K562 (cell line): ENCODE measurements around the gene CTCF. TPM values are rescaled to one million over a fixed set of nuclear protein-coding genes. Genes with fewer than 3 reads are reported as not detected.

Experiments used
- AFF4 ChIP-seq: sonication (generic); formaldehyde crosslinking; IDR thresholded peaks from 2 replicates; pipeline ENCODE4 v1.8.0; 2023; ENCODE audit warnings: mild to moderate bottlenecking, missing genetic modification reagents
- ERF ChIP-seq: fragments of 450-650 bp; formaldehyde crosslinking; IDR thresholded peaks from 2 replicates; pipeline ENCODE4 v1.4.0; 2020; ENCODE audit warnings: mild to moderate bottlenecking, mixed read lengths
- ESRRB ChIP-seq: fragments of 250-450 bp; sonication (Bioruptor Pico); IDR thresholded peaks from 2 replicates; pipeline ENCODE4 v1.5.0; 2020; ENCODE audit warnings: mild to moderate bottlenecking, moderate library complexity, borderline replicate concordance
- ILK ChIP-seq: fragments of 450-650 bp; IDR thresholded peaks from 2 replicates; pipeline ENCODE4 v1.6.1; 2016; ENCODE audit warnings: missing genetic modification characterization, low read depth, mild to moderate bottlenecking, missing compliant biosample characterization, moderate library complexity, borderline replicate concordance
- MXD1 ChIP-seq: fragments of 250-450 bp; sonication (Bioruptor Pico); IDR thresholded peaks from 2 replicates; pipeline ENCODE4 v1.8.0; 2021; ENCODE audit warnings: borderline replicate concordance, mild to moderate bottlenecking, moderate library complexity; ENCODE audit not compliant: poor library complexity, severe bottlenecking
- NCOA4 ChIP-seq: fragments of 450-650 bp; IDR thresholded peaks from 2 replicates; pipeline ENCODE4 v1.6.1; 2018; ENCODE audit warnings: mild to moderate bottlenecking; ENCODE audit not compliant: partially characterized antibody
- NR2C1 ChIP-seq, 2 experiments: fragments of 450-650 bp; IDR thresholded peaks; 2 replicates each; pipeline ENCODE4 v1.6.1; 2017; ENCODE audit warnings: mild to moderate bottlenecking in 2 of 2, antibody characterized with exemption in 1 of 2, inconsistent platforms in 1 of 2, missing compliant biosample characterization in 1 of 2, missing genetic modification characterization in 1 of 2
- RFX1 ChIP-seq: fragments of 450-650 bp; IDR thresholded peaks from 2 replicates; pipeline ENCODE4 v1.6.1; 2016; ENCODE audit warnings: mild to moderate bottlenecking, moderate library complexity
- SOX6 ChIP-seq: fragments of 450-650 bp; IDR thresholded peaks from 2 replicates; pipeline ENCODE4 v1.6.1; 2014; ENCODE audit warnings: mild to moderate bottlenecking
- STAT5A ChIP-seq: IDR thresholded peaks from 2 replicates; pipeline ENCODE4 v1.6.1; 2012; ENCODE audit warnings: low read length, inconsistent platforms, borderline replicate concordance
- USF1 ChIP-seq: sonication (generic); formaldehyde crosslinking; IDR thresholded peaks from 2 replicates; pipeline ENCODE4 v1.9.0; 2022; ENCODE audit warnings: mild to moderate bottlenecking, missing genetic modification reagents
- YBX1 ChIP-seq: fragments of 450-650 bp; IDR thresholded peaks from 2 replicates; pipeline ENCODE4 v1.7.1; 2016; ENCODE audit warnings: mild to moderate bottlenecking
- ZBTB26 ChIP-seq: fragments of 450-650 bp; formaldehyde crosslinking; IDR thresholded peaks from 2 replicates; pipeline ENCODE4 v1.4.0; 2022; ENCODE audit warnings: missing genetic modification characterization
- ZC3H8 ChIP-seq: fragments of 450-650 bp; IDR thresholded peaks from 2 replicates; pipeline ENCODE4 v1.6.1; 2017
- ZMIZ1 ChIP-seq, 2 experiments: fragments of 150-350 bp in 1 of 2; IDR thresholded peaks; 2 replicates each; pipeline ENCODE4 v1.6.1; 2012 to 2016; ENCODE audit warnings: low read depth in 2 of 2, low read length in 2 of 2, mild to moderate bottlenecking in 1 of 2, moderate library complexity in 1 of 2
- ZNF263 ChIP-seq: sonication (generic); formaldehyde crosslinking; IDR thresholded peaks from 2 replicates; pipeline ENCODE4 v1.8.0; 2022; ENCODE audit warnings: mild to moderate bottlenecking, missing genetic modification reagents, borderline replicate concordance
- polyA plus RNA-seq, 8 experiments: library from polyadenylated mRNA; depleted of rRNA in 4 of 8; stranded (reverse) in 5 of 8; unstranded in 3 of 8; fragments of >200 nt; fragmentation: Nextera tagmentation in 2 of 8; fragmentation: Illumina TruSeq in 1 of 8; extraction: Ambion mirVana in 2 of 8; extraction: Trizol in 1 of 8; gene quantifications; 2 replicates each; pipeline versions ENCODE4 v1.2.1 to v1.2.3, GENCODE V29; 2011 to 2014; ENCODE audit warnings: inconsistent platforms in 1 of 8, missing spikeins in 1 of 8
- total RNA-seq, 7 experiments: library from RNA; depleted of rRNA in 6 of 7; stranded (reverse); fragments of >200 nt in 6 of 7; fragmentation: Illumina TruSeq in 2 of 7; extraction: Trizol in 2 of 7; gene quantifications; 2 replicates each; pipeline versions ENCODE4 v1.2.1 to v1.2.3, GENCODE V29; 2011 to 2021; ENCODE audit warnings: low replicate concordance in 1 of 7

Gene CTCF
- total and polyA plus RNA-seq, 9 of the 15 experiments (the other 6 are each of a cell fraction or from before 2014, with no cell fraction given), result 7.8 to 49.2 (median 33.9) TPM

- TF ChIP-seq AFF4 (peak; percentile 62; the same call in 1 of the 2 replicates), ZBTB26 (CRISPR knock-in tag) (no peak), ESRRB (CRISPR knock-in tag) (no peak), ERF (CRISPR knock-in tag) (no peak), YBX1 (no peak), STAT5A (no peak), NCOA4 (no peak), SOX6 (peak; percentile 60), ZC3H8 (no peak), MXD1 (peak; percentile 50), ILK (tag) (no peak), ZMIZ1 (IDR thresholded peaks at IDR 0.05; ENCODE audit: low read depth in 2 of 2, low read length in 2 of 2) (0 out of 4 replicates have a peak, but pooled peaks have one; percentile 25 to 41), NR2C1 (IDR thresholded peaks at IDR 0.05) (no peak), NR2C1 (tag; IDR thresholded peaks at IDR 0.05) (0 out of 2 replicates have a peak, but pooled peaks have one; percentile 24), ZNF263 (no peak), RFX1 (no peak), USF1 (CRISPR knock-in tag) (peak; percentile 45; the same call in 1 of the 2 replicates)
Measured at GRCh38 chr16:67561824-67562525, 351 bp upstream of the CTCF start (continued).
